GM19395 (cell line): ENCODE measurements around the gene PGBD5.

Experiments
- ATAC-seq: cut with Tn5 transposase; IDR thresholded peaks from one replicate; pipeline ENCODE4 v1.9.1; 2021; ENCODE audit warnings: mild to moderate bottlenecking, moderate library complexity; ENCODE audit not compliant: unreplicated experiment

PGBD5 gene

DNA sequence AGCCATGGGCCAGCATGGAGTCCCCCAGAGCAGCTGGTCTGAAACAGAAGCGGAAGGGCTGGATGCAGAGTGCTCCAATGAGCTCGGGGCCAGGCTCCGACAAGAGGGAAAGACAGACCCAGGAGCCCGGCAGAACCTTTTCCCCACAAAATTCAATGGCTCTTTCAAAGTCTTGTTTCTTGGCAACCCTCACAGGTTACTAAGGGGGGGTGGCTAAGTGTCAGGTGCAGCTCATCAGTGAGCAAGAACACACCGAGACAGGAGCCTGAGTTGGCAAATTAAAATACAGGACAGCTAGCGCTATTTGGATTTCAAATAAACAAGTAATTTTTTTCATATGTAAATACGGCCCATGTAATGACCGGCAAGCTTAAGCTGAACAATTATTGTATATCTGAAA is 27.3 kb downstream of the PGBD5 start:
- ATAC-seq = no peak

DNA sequence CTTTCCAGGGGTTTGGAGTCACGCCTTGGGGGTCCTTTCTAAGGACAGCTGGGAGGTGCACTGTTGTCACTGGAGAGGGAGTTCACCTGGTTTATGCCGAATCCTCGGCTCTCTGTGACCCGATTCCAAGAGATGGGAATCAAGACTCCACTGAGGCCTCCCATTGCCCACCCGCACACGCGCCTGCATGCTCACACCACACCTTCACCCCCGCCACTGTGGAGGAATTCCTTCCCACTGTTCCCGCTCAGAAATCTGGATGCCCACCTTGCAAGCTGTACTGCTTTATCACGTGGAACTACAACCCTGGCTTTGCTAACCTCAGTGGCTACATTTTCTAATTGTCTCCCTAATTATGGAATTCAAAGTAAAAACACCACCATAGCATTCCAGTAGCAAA is 29.2 kb downstream of the PGBD5 start:
- ATAC-seq = no peak

GRCh38 chr1:230395932-230396331 is 30.2 kb downstream of the PGBD5 start:
- ATAC-seq = no peak

DNA sequence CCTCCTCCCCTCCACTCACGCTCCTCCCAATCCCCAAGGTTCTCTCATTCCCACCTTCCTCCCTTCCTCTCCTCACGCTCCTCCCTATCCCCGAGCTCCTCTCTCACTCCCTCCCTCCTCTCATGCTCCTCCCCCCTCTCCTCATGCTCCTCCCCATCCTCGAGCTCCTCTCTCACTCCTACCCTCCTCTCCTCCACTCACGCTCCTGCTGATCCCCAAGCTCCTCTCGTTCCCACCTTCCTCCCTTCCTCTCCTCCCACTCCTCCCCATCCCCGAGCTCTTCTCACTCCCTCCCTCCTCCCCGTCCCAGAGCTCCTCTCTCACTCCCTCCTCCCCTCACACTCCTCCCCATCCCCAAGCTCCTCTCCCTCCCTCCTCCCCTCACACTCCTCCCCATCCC is 31.4 kb downstream of the PGBD5 start:
- ATAC-seq = no peak

DNA sequence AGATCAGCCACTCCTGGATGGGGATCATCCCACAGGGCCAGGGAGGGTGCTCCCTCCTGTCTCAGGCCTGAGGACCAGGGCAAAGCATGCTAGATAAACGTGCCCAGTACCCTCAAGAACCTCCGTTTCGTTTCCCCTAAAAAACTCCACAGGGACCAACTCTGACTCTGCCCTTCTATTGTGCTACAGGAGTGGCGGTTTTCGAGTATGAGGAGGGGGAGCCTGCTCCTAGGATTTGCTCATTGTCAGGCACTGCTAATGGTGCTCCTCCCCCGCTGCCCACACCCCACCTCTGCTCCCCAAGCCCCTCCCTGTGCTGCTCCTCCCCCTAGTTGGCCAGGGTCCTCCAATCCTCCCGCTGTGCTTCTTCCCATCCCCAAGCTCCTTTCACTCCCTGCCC is 32.0 kb downstream of the PGBD5 start:
- ATAC-seq = no peak

DNA sequence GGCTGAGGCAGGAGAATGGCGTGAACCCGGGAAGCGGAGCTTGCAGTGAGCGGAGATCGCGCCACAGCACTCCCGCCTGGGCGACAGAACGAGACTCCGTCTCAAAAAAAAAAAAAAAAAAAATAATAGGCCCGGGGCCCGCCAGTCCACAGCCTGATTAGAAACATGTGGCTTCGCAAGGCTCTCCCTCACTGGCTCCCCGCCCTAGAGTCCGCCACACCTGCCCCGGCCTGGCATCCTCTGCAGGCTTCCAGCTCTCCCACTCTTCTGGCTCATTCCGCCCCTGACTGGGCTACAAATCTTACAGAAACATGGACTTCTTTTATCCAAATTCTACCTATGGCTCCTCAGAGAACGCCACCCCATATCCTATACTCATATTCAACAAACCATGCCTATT is 32.4 kb downstream of the PGBD5 start:
- no peak for ATAC-seq

DNA sequence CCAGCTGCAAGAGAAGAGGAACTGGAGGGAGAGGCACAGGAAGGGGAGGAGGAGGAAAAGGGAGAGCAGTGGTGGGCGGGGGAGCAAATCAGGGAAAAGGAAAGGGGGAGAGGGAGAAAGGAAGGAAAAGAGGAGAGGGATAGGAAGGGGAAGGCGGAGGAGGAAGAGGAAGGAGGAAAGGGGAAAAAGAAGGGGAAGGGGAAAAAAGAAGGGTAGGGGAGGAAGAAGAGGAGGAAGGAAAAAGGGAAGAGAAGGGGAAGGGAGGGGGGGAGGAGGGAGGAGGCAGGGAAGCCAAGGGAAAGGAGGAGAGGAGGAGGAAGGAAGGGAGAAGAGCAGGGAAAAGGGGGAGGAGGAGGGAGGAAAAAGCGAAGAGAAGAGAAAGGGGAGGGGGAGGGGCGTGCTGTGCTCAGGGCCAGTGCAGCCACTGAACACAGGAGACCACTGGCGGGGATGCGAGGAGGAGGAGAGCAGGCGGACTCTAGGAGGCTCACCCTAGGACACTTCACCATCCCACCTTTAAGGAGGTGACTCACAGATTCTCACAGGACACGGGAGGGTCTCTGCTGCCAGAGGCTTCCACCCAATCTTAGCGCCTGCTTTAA is 33.1 kb downstream of the PGBD5 start:
- ATAC-seq = no peak

- no peak for ATAC-seq
Observed at GRCh38 chr1:230392536-230392909, 33.6 kb downstream of the PGBD5 start.

- ATAC-seq = no peak
Observed at GRCh38 chr1:230391776-230392535, 34.2 kb downstream of the PGBD5 start.

DNA sequence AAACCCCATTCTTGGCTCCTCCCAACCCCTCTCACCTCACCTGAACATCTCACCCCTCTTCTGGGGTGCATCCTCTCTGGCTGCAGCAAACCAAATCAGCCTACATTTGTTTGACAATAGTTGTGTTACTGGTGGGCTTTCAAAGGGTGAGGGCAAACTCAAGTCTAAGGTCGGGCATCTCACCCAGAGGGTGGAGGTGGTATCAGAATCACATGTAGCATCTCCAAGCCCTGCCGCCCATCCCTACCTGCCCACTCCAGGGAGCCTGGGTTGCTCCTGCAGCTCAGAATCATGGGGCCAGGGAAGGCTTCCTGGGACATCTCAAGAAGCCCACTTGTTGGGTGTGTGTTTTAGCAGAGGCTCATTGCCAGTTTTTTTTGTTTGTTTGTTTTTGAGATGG is 35.8 kb downstream of the PGBD5 start:
- ATAC-seq = no peak

- ATAC-seq = no peak
Observed at GRCh38 chr1:230387876-230388275, 38.3 kb downstream of the PGBD5 start.

- ATAC-seq = no peak
Observed at GRCh38 chr1:230387296-230387695, 38.8 kb downstream of the PGBD5 start.

GRCh38 chr1:230386637-230387262 is 39.4 kb downstream of the PGBD5 start:
- no peak for ATAC-seq

- no peak for ATAC-seq
Observed at GRCh38 chr1:230385930-230386329, 40.2 kb downstream of the PGBD5 start.

GRCh38 chr1:230385158-230385450 is 41.0 kb downstream of the PGBD5 start:
- no peak for ATAC-seq

- no peak for ATAC-seq
Observed at GRCh38 chr1:230384380-230385157, 41.6 kb downstream of the PGBD5 start.

- ATAC-seq = no peak
Observed at GRCh38 chr1:230383425-230383824, 42.7 kb downstream of the PGBD5 start.

- ATAC-seq = no peak
Observed at GRCh38 chr1:230382001-230382491, 44.1 kb downstream of the PGBD5 start.

DNA sequence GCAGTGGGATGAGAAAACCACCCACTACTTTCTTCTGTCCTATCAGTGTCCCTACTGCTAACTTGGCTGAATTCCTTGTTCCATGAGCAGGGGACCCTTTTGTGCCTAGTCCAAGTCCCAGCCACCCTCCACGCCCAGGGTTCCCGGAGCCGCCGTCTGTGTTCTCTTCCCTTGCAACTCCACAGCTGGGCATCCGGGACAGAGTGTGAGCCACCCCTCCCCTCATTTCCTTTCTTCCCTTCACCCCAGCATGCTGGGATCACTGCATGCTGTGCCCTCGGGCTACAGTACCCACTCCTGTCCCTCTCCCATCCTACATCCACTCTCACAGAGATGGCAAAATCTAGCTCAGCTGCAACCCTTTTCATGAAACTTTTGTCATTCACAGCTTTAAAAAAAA is 44.5 kb downstream of the PGBD5 start:
- no peak for ATAC-seq

GRCh38 chr1:230381049-230381467 is 45.1 kb downstream of the PGBD5 start:
- ATAC-seq = no peak

- ATAC-seq = no peak
Observed at GRCh38 chr1:230379928-230380327, 46.2 kb downstream of the PGBD5 start.

GRCh38 chr1:230379462-230379861 is 46.7 kb downstream of the PGBD5 start:
- ATAC-seq = no peak
